Sigmoid colon (tissue), 4 donors: ENCODE measurements around the gene KLHL21.

Experiments
- EP300 ChIP-seq, 4 donors: sonication (generic); formaldehyde crosslinking; IDR thresholded peaks; one replicate each; pipeline ENCODE4 v1.6.1; 2017; ENCODE audit warnings: antibody characterized with exemption in 4 of 4
- POLR2A ChIP-seq, 2 donors: fragments of 450-650 bp; IDR thresholded peaks; one replicate each; pipeline ENCODE4 v1.6.1; 2016; ENCODE audit warnings: antibody characterized with exemption in 2 of 2, mild to moderate bottlenecking in 2 of 2, moderate library complexity in 2 of 2

GRCh38 chr1:6577831-6578525 lies 24.7 kb downstream of the KLHL21 start:
- no peak for TF ChIP-seq EP300 (IDR thresholded peaks at IDR 0.05)
- TF ChIP-seq POLR2A (IDR thresholded peaks at IDR 0.05), result no peak
